Muscle layer of duodenum (tissue), 2 donors: ENCODE measurements around the gene OR9I1.

ENCODE experiments used
- H3K27ac ChIP-seq: one replicate; pipeline ENCODE4 v1.7.0; 2013; ENCODE audit warnings: mild to moderate bottlenecking, low read length
- H3K27me3 ChIP-seq: one replicate; pipeline ENCODE4 v1.7.0; 2013; ENCODE audit warnings: low read depth, mild to moderate bottlenecking, control low read depth, low read length
- H3K36me3 ChIP-seq, 2 donors: one replicate each; pipeline ENCODE4 v1.7.0; 2013; ENCODE audit warnings: low read length in 2 of 2, control low read depth in 1 of 2, mild to moderate bottlenecking in 1 of 2; ENCODE audit not compliant: insufficient read depth in 2 of 2, control insufficient read depth in 1 of 2
- H3K4me1 ChIP-seq, 2 donors: one replicate each; pipeline ENCODE4 v1.7.0; 2013; ENCODE audit warnings: low read length in 2 of 2, mild to moderate bottlenecking in 2 of 2, control low read depth in 1 of 2, moderate library complexity in 1 of 2; ENCODE audit not compliant: insufficient read depth in 2 of 2, control insufficient read depth in 1 of 2
- H3K4me3 ChIP-seq, 2 donors: one replicate each; pipeline ENCODE4 v1.7.0; 2013; ENCODE audit warnings: low read length in 2 of 2, low read depth in 1 of 2, mild to moderate bottlenecking in 1 of 2
- H3K9me3 ChIP-seq, 2 donors: one replicate each; pipeline ENCODE4 v1.7.0; 2013; ENCODE audit warnings: low read length in 2 of 2, control low read depth in 1 of 2, mild to moderate bottlenecking in 1 of 2; ENCODE audit not compliant: control insufficient read depth in 1 of 2
- donor health status: healthy.

Gene OR9I1

DNA sequence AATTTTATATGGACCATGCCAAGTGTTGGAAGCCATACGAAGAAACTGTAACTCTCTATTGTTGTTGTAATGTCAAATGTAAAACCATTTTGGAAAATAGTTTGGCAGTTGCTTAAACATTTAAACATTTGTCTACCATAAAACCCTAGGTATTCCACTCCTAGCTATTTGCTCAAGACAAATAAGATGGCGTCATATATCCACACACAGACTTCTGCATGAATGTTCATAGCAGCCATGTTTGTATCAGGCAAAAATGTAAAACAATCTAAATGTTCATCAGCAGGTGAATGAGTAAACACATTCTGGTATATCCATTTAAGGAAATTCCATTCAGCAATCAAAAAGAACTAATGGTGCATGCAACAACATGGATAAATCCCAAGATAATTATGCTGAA, 27.9 kb downstream of the OR9I1 start:
- Histone ChIP-seq H3K27ac (no peak overlapping the region), H3K9me3 (peaks cover 0 to under 1% of the 10 kb centered on the region in 2 donors), H3K4me3 (no peak overlapping the region), H3K36me3 (no peaks in the 10 kb centered on the region), H3K27me3 (no peaks in the 10 kb centered on the region), H3K4me1 (no peaks in the 10 kb centered on the region)

DNA sequence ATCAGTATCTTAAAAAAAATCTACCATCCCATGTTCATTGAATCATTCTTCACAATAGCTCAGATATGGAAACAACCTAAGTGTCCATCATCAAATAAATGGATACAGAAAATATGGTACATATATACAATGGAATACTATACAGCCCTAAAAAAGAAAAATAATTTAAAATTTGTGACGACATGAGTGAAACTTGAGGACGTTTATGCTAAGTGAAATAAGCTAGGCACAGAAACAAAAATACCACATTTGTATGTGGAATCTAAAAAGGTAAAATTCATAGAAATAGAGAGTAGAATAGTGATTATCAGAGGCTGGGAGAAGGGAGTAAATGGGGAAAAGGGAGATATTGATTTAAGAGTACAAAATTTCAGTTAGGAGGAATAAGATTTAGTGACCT, 38.8 kb downstream of the OR9I1 start:
- Histone ChIP-seq H3K4me1 (no peaks in the 10 kb centered on the region), H3K27ac (no peak overlapping the region), H3K27me3 (no peaks in the 10 kb centered on the region), H3K4me3 (no peak overlapping the region), H3K36me3 (no peaks in the 10 kb centered on the region), H3K9me3 (peaks cover 0 to 2% of the 10 kb centered on the region in 2 donors)

DNA sequence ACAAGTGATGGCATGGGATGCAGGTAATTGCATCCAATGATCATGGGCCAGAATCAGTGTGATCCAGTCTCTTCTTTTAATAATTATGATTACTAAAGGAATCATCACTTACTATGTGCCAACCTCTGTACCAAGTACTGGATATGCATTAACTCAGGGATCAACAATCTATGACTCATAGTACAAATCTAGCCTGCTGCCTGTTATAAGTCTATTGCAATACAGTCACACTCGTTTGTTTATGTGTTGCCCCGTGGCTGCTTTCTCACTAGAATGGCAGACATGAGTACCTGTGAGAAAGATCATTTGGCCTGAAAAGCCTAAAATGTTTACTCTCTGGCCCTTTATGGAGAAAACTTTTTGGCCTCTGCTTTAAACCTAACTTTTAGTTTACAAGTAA, 49.5 kb downstream of the OR9I1 start:
- Histone ChIP-seq H3K4me3 (no peak overlapping the region), H3K4me1 (no peaks in the 10 kb centered on the region), H3K27me3 (no peaks in the 10 kb centered on the region), H3K9me3 (no peaks in the 10 kb centered on the region), H3K27ac (no peak overlapping the region), H3K36me3 (no peaks in the 10 kb centered on the region)

DNA sequence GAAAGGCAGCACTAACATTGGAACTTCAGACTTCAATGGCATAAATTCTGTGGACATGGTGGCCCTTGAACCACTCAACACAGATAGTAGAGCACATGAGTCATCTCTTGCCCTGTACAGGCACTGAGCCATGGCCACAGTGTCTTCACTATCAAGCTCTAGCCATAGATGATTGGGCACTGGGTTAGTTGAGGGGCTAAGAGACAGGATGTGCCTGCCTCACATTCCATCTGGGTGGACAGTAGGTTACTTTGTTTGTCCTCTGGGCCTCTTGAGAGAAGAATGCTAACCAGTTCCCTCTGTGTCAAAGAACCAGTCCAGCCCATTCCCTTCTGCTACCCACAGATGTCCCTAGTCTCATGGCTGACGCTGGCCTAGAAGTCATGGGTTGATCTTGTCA, 54.7 kb downstream of the OR9I1 start:
- H3K4me3 ChIP-seq = no peak overlapping the region
- no peaks in the 10 kb centered on the region for H3K27me3 ChIP-seq
- H3K27ac ChIP-seq = no peak overlapping the region
- H3K4me1 ChIP-seq = no peaks in the 10 kb centered on the region
- H3K9me3 ChIP-seq = no peaks in the 10 kb centered on the region
- H3K36me3 ChIP-seq = no peaks in the 10 kb centered on the region

DNA sequence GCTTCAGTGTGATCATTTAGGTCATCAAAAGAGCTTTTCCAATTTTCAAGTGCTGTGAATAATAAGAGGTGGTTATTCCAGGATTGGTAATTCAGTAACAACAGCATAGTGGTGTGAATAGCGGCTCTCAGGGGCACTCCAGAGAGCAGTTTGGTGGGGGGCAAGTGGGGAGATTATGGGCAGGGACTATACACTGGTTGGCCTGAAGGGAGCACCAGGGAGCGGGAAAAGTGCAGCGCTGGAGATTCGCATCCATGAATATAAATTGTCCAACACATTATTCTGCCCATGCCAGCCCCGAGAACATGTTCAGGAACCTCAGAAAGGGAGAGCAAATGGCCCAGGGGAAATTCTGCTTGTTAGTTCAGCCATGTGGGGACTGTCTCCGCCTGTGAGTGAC, 56.7 kb downstream of the OR9I1 start:
- Histone ChIP-seq H3K27ac (no peak overlapping the region), H3K27me3 (no peaks in the 10 kb centered on the region)

DNA sequence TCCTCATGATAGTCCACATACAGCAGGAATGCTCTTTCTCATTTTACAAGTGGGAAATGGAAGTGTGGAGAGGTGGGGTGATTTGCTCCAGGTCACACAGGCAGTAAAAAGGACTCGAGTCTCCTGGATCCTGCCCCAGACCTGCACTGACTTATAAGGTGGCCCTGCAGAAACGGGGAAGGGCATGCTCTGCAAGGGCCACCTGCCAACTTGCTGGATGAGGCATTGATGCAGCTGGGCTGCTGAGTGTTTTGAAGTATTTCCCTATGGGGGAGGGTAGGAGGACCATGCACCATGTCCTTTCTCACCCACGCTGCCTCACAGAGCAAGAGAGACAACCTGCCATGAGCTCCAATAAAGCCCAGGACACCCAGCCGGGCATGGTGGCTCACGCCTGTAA, 57.6 kb downstream of the OR9I1 start:
- Histone ChIP-seq H3K27me3 (no peaks in the 10 kb centered on the region), H3K4me1 (no peaks in the 10 kb centered on the region), H3K27ac (no peak overlapping the region), H3K9me3 (no peaks in the 10 kb centered on the region), H3K36me3 (no peaks in the 10 kb centered on the region), H3K4me3 (no peak overlapping the region)

More for the DNA sequence above, 56.7 kb downstream of the OR9I1 start:
- Histone ChIP-seq H3K4me1 (no peaks in the 10 kb centered on the region), H3K9me3 (no peaks in the 10 kb centered on the region), H3K4me3 (no peak overlapping the region), H3K36me3 (no peaks in the 10 kb centered on the region)
